ENCODE measurements around the gene ATP2B2. TPM values are rescaled to one million over a fixed set of nuclear protein-coding genes. Genes with fewer than 3 reads are reported as not detected.

The ATP2B2 gene
- total and polyA plus RNA-seq, 2 of the 8 experiments (the other 6 are each of a cell fraction or from before 2014, with no cell fraction given) = 0.14 to 1.2 TPM

GRCh38 chr3:10517627-10518026, 12.2 kb upstream of the ATP2B2 start (continued):
- TF ChIP-seq RFX5 (IDR thresholded peaks at IDR 0.05; ENCODE audit: borderline replicate concordance, low read depth, low read length) = no peak
- TF ChIP-seq SP2 (IDR thresholded peaks at IDR 0.05; ENCODE audit: low read length) = no peak

Measured in H1 (cell line).